Panc1 (cell line): ENCODE measurements around the gene MSANTD1.

ENCODE experiments used
- CTCF ChIP-seq: fragments of 450-650 bp; IDR thresholded peaks from 2 replicates; pipeline ENCODE4 v1.5.1; 2017; ENCODE audit warnings: mild to moderate bottlenecking
- POLR2AphosphoS5 ChIP-seq: IDR thresholded peaks from 2 replicates; pipeline ENCODE4 v1.6.1; 2012; ENCODE audit warnings: mild to moderate bottlenecking, low read depth, low read length, moderate library complexity
- REST ChIP-seq, 2 experiments: IDR thresholded peaks; 2 replicates each; pipeline ENCODE4 v1.6.1; 2011 to 2012; ENCODE audit warnings: low read depth in 2 of 2, control low read depth in 1 of 2, low read length in 1 of 2, mild to moderate bottlenecking in 1 of 2, moderate library complexity in 1 of 2; ENCODE audit not compliant: insufficient read depth in 1 of 2
- SIN3A ChIP-seq: IDR thresholded peaks from 2 replicates; pipeline ENCODE4 v1.6.1; 2012; ENCODE audit warnings: low read depth, mild to moderate bottlenecking, low read length, moderate library complexity, borderline replicate concordance; ENCODE audit not compliant: insufficient read depth
- TCF7L2 ChIP-seq: IDR thresholded peaks from 2 replicates; pipeline ENCODE4 v1.6.1; 2011; ENCODE audit warnings: mild to moderate bottlenecking, low read depth, low read length, inconsistent platforms

- TF ChIP-seq CTCF (no peak), POLR2AphosphoS5 (no peak), REST (IDR thresholded peaks at IDR 0.05; ENCODE audit: insufficient read depth in 1 of 2, low read depth in 2 of 2, low read length in 1 of 2) (no peak), SIN3A (no peak), TCF7L2 (no peak)
Measured at GRCh38 chr4:3215256-3215655, 33.7 kb upstream of the MSANTD1 start.
